ENCODE measurements around the gene LMNB1. TPM values are rescaled to one million over a fixed set of nuclear protein-coding genes. Genes with fewer than 3 reads are reported as not detected.

Gene LMNB1
- total and polyA plus RNA-seq, 2 of the 13 experiments (the other 11 are each of a cell fraction or from before 2014, with no cell fraction given), result 12.5 to 159 TPM

DNA sequence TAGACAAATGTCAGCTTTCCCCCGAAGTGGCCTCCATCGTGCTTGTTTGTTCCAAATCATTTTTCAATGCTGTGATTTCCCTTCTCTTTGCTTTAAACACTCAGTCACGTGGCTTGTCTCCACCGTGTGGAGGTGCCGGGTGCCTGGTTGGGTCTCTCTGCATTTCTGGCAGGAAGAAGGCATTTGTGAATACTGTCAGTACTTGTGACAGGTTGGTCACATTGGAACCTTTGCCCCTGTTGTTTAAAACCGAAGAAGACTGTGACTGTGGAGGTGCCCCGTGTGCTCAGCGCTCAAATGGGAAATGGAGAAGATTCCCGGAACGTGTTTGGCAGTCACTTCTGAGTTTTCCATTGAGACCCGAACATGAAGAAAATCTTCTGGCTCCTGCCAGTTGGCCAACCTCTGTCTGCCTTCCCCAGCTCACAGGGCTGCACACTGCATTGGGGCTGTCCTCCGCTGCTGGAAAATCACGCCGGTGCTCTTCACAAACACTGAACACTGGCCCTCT, 74.6 kb downstream of the LMNB1 start:
- BruUV-seq (replicated peaks), result no TSS peak
- H3K27me3 ChIP-seq (ENCODE audit: control insufficient read depth in 1 of 2, insufficient read depth in 2 of 2, low read length in 2 of 2), result no peaks in the 10 kb centered on the region
- ChIA-PET POLR2A (no interaction called here), CTCF (ENCODE audit: low intra/inter-chr PET ratio, low total read pairs) (no interaction called here)
- H3K27ac ChIP-seq (ENCODE audit: extremely low read length, insufficient read depth, low read length), result no peak overlapping the region
- DNase-seq (ENCODE audit: low spot score) (no peak), FAIRE-seq (no peak), ATAC-seq (no peak)
- intact Hi-C loops (cut with micrococcal nuclease; ENCODE audit: unreplicated experiment) (no loop called here), in situ Hi-C loops (cut with HindIII; ENCODE audit: extremely low pct_ligation_motif_present, low pct_unique_long_range_greater_than_20kb) (no loop called here)
- no peaks in the 10 kb centered on the region for H3K36me3 ChIP-seq (replicated peaks in 1 of 2; ENCODE audit: control insufficient read depth in 1 of 2, insufficient read depth in 2 of 2, low read length in 2 of 2)
- no peaks in the 10 kb centered on the region for H3K9me3 ChIP-seq (ENCODE audit: low read length)
- WGBS (ENCODE audit: low lambda C conversion rate), result 91% methylated on average over 12 of the region's 14 CpGs
- H3K9ac ChIP-seq (ENCODE audit: insufficient read depth, low read depth, low read length), result no peak overlapping the region
- no peak overlapping the region for H2AFZ ChIP-seq (ENCODE audit: low read length)
- H3K4me1 ChIP-seq (ENCODE audit: insufficient read depth, low read length), result no peaks in the 10 kb centered on the region
- no peak overlapping the region for H3K4me2 ChIP-seq (ENCODE audit: low read depth, low read length)
- H3K79me2 ChIP-seq (ENCODE audit: insufficient read depth, low read length), result no peaks in the 10 kb centered on the region
- no peaks in the 10 kb centered on the region for H4K20me1 ChIP-seq (ENCODE audit: insufficient read depth, low read length)
- no peak overlapping the region for H3K4me3 ChIP-seq (replicated peaks in 1 of 3; ENCODE audit: insufficient read depth in 1 of 3, low read depth in 2 of 3, low read length in 3 of 3)
- TF ChIP-seq ZNF329 (CRISPR knock-in tag; IDR thresholded peaks at IDR 0.05; ENCODE audit: low read depth) (no peak), ZNF678 (CRISPR knock-in tag; IDR thresholded peaks at IDR 0.05) (no peak), TCF12 (IDR thresholded peaks at IDR 0.05) (no peak), TCF12 (CRISPR knock-in tag; IDR thresholded peaks at IDR 0.05) (no peak), ZNF232 (CRISPR knock-in tag; IDR thresholded peaks at IDR 0.05; ENCODE audit: borderline replicate concordance) (no peak), HDAC2 (CRISPR knock-in tag; IDR thresholded peaks at IDR 0.05) (no peak)
- TF ChIP-seq, protein P1, sequence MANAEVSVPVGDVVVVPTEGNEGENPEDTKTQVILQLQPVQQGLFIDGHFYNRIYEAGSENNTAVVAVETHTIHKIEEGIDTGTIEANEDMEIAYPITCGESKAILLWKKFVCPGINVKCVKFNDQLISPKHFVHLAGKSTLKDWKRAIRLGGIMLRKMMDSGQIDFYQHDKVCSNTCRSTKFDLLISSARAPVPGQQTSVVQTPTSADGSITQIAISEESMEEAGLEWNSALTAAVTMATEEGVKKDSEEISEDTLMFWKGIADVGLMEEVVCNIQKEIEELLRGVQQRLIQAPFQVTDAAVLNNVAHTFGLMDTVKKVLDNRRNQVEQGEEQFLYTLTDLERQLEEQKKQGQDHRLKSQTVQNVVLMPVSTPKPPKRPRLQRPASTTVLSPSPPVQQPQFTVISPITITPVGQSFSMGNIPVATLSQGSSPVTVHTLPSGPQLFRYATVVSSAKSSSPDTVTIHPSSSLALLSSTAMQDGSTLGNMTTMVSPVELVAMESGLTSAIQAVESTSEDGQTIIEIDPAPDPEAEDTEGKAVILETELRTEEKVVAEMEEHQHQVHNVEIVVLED (CRISPR knock-in tag; IDR thresholded peaks at IDR 0.05; ENCODE audit: borderline replicate concordance), result no peak
- TF ChIP-seq, protein P2, sequence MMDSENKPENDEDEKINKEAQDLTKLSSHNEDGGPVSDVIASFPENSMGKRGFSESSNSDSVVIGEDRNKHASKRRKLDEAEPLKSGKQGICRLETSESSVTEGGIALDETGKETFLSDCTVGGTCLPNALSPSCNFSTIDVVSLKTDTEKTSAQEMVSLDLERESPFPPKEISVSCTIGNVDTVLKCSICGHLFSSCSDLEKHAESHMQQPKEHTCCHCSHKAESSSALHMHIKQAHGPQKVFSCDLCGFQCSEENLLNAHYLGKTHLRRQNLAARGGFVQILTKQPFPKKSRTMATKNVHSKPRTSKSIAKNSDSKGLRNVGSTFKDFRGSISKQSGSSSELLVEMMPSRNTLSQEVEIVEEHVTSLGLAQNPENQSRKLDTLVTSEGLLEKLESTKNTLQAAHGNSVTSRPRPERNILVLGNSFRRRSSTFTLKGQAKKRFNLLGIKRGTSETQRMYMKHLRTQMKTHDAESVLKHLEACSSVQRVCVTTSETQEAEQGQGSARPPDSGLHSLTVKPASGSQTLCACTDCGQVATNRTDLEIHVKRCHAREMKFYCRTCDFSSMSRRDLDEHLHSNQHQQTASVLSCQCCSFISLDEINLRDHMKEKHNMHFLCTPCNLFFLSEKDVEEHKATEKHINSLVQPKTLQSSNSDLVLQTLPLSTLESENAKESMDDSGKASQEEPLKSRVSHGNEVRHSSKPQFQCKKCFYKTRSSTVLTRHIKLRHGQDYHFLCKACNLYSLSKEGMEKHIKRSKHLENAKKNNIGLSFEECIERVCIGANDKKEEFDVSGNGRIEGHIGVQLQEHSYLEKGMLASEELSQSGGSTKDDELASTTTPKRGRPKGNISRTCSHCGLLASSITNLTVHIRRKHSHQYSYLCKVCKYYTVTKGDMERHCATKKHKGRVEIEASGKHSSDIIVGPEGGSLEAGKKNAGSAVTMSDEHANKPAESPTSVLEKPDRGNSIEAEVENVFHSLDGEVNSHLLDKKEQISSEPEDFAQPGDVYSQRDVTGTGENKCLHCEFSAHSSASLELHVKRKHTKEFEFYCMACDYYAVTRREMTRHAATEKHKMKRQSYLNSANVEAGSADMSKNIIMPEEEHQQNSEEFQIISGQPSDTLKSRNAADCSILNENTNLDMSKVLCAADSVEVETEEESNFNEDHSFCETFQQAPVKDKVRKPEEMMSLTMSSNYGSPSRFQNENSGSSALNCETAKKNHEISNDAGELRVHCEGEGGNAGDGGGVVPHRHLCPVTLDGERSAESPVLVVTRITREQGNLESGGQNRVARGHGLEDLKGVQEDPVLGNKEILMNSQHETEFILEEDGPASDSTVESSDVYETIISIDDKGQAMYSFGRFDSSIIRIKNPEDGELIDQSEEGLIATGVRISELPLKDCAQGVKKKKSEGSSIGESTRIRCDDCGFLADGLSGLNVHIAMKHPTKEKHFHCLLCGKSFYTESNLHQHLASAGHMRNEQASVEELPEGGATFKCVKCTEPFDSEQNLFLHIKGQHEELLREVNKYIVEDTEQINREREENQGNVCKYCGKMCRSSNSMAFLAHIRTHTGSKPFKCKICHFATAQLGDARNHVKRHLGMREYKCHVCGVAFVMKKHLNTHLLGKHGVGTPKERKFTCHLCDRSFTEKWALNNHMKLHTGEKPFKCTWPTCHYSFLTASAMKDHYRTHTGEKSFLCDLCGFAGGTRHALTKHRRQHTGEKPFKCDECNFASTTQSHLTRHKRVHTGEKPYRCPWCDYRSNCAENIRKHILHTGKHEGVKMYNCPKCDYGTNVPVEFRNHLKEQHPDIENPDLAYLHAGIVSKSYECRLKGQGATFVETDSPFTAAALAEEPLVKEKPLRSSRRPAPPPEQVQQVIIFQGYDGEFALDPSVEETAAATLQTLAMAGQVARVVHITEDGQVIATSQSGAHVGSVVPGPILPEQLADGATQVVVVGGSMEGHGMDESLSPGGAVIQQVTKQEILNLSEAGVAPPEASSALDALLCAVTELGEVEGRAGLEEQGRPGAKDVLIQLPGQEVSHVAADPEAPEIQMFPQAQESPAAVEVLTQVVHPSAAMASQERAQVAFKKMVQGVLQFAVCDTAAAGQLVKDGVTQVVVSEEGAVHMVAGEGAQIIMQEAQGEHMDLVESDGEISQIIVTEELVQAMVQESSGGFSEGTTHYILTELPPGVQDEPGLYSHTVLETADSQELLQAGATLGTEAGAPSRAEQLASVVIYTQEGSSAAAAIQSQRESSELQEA (CRISPR knock-in tag; IDR thresholded peaks at IDR 0.05; ENCODE audit: not compliant biosample characterization), result no peak
- TF ChIP-seq, protein P3, sequence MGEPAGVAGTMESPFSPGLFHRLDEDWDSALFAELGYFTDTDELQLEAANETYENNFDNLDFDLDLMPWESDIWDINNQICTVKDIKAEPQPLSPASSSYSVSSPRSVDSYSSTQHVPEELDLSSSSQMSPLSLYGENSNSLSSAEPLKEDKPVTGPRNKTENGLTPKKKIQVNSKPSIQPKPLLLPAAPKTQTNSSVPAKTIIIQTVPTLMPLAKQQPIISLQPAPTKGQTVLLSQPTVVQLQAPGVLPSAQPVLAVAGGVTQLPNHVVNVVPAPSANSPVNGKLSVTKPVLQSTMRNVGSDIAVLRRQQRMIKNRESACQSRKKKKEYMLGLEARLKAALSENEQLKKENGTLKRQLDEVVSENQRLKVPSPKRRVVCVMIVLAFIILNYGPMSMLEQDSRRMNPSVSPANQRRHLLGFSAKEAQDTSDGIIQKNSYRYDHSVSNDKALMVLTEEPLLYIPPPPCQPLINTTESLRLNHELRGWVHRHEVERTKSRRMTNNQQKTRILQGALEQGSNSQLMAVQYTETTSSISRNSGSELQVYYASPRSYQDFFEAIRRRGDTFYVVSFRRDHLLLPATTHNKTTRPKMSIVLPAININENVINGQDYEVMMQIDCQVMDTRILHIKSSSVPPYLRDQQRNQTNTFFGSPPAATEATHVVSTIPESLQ (CRISPR knock-in tag; conservative IDR thresholded peaks at IDR 0.05), result no peak
